ENCODE results near the gene MALSU1.

The MALSU1 gene

GRCh38 chr7:23333671-23334246 is 34.6 kb downstream of the MALSU1 start:
- no peak for DNase-seq (ENCODE audit: low read depth, low spot score)
- H3K4me3 ChIP-seq (ENCODE audit: low read length), result no peak overlapping the region

GRCh38 chr7:23334482-23335056 is 35.4 kb downstream of the MALSU1 start:
- no peak for DNase-seq (ENCODE audit: low read depth, low spot score)
- H3K4me3 ChIP-seq (ENCODE audit: low read length), result no peak overlapping the region

- no peak overlapping the region for H3K4me3 ChIP-seq (ENCODE audit: low read length)
- no peak for DNase-seq (ENCODE audit: low read depth, low spot score)
These were observed 36.0 kb downstream of the MALSU1 start for GRCh38 chr7:23335136-23335535.

- H3K4me3 ChIP-seq (ENCODE audit: low read length), result no peak overlapping the region
- DNase-seq (ENCODE audit: low read depth, low spot score), result no peak
These were observed 36.5 kb downstream of the MALSU1 start for GRCh38 chr7:23335621-23336020.

- no peak overlapping the region for H3K4me3 ChIP-seq (ENCODE audit: low read length)
- DNase-seq (ENCODE audit: low read depth, low spot score), result no peak
These were observed 36.9 kb downstream of the MALSU1 start for GRCh38 chr7:23336086-23336485.

- no peak for DNase-seq (ENCODE audit: low read depth, low spot score)
- H3K4me3 ChIP-seq (ENCODE audit: low read length), result no peak overlapping the region
These were observed 37.7 kb downstream of the MALSU1 start for GRCh38 chr7:23336799-23337283.

GRCh38 chr7:23337374-23337773 is 38.2 kb downstream of the MALSU1 start:
- H3K4me3 ChIP-seq (ENCODE audit: low read length), result no peak overlapping the region
- DNase-seq (ENCODE audit: low read depth, low spot score), result no peak

GRCh38 chr7:23338439-23338838 is 39.3 kb downstream of the MALSU1 start:
- no peak for DNase-seq (ENCODE audit: low read depth, low spot score)
- H3K4me3 ChIP-seq (ENCODE audit: low read length), result no peak overlapping the region

- H3K4me3 ChIP-seq (ENCODE audit: low read length), result no peak overlapping the region
- DNase-seq (ENCODE audit: low read depth, low spot score), result no peak
These were observed 39.7 kb downstream of the MALSU1 start for GRCh38 chr7:23338863-23339262.

- H3K4me3 ChIP-seq (ENCODE audit: low read length), result no peak overlapping the region
- no peak for DNase-seq (ENCODE audit: low read depth, low spot score)
These were observed 42.9 kb downstream of the MALSU1 start for GRCh38 chr7:23341846-23342598.

- DNase-seq (ENCODE audit: low read depth, low spot score), result no peak
- H3K4me3 ChIP-seq (ENCODE audit: low read length), result no peak overlapping the region
These were observed 44.0 kb downstream of the MALSU1 start for GRCh38 chr7:23343102-23343501.

GRCh38 chr7:23343806-23344475 is 44.8 kb downstream of the MALSU1 start:
- DNase-seq (ENCODE audit: low read depth, low spot score), result no peak
- no peak overlapping the region for H3K4me3 ChIP-seq (ENCODE audit: low read length)

GRCh38 chr7:23345601-23346000 is 46.5 kb downstream of the MALSU1 start:
- no peak overlapping the region for H3K4me3 ChIP-seq (ENCODE audit: low read length)
- no peak for DNase-seq (ENCODE audit: low read depth, low spot score)

GRCh38 chr7:23346316-23346715 is 47.2 kb downstream of the MALSU1 start:
- DNase-seq (ENCODE audit: low read depth, low spot score), result peak; percentile 56
- H3K4me3 ChIP-seq (ENCODE audit: low read length), result peak overlapping the region; percentile 0; the same call in 1 of the 2 replicates

- H3K4me3 ChIP-seq (ENCODE audit: low read length), result no peak overlapping the region
- DNase-seq (ENCODE audit: low read depth, low spot score), result no peak
These were observed 48.0 kb downstream of the MALSU1 start for GRCh38 chr7:23347033-23347681.

GRCh38 chr7:23347682-23348180 is 48.6 kb downstream of the MALSU1 start:
- DNase-seq (ENCODE audit: low read depth, low spot score), result no peak

GRCh38 chr7:23349484-23350157 is 50.5 kb downstream of the MALSU1 start:
- H3K4me3 ChIP-seq (ENCODE audit: low read length), result no peak overlapping the region
- DNase-seq (ENCODE audit: low read depth, low spot score), result no peak

More at GRCh38 chr7:23347682-23348180, 48.6 kb downstream of the MALSU1 start:
- no peak overlapping the region for H3K4me3 ChIP-seq (ENCODE audit: low read length)

- no peak for DNase-seq (ENCODE audit: low read depth, low spot score)
- no peak overlapping the region for H3K4me3 ChIP-seq (ENCODE audit: low read length)
These were observed 51.3 kb downstream of the MALSU1 start for GRCh38 chr7:23350466-23350865.

GRCh38 chr7:23353172-23353571 is 54.0 kb downstream of the MALSU1 start:
- H3K4me3 ChIP-seq (ENCODE audit: low read length), result no peak overlapping the region
- DNase-seq (ENCODE audit: low read depth, low spot score), result no peak

Data from Jurkat, Clone E6-1 (cell line).